GM18951 (cell line): ENCODE data around the gene GABRG2.
"Not testable (repeated sequence)": the region's sequence is repeated elsewhere in the genome, so short reads cannot be mapped to it uniquely, and the experiment has no call there.

ENCODE experiments used
- POLR2A ChIP-seq: IDR thresholded peaks from 4 replicates; pipeline ENCODE4 v1.6.1; 2011; ENCODE audit warnings: mild to moderate bottlenecking; ENCODE audit not compliant: insufficient read length, insufficient read depth; ENCODE audit errors: extremely low read depth
- in situ Hi-C: fragments of 300-500 bp; cut with MboI; formaldehyde crosslinking; loops from one replicate; pipeline ENCODE4 v1.12.0; 2022; ENCODE audit warnings: low sequenced_read_pairs, mixed read lengths, inconsistent platforms; ENCODE audit not compliant: unreplicated experiment

The GABRG2 gene

DNA sequence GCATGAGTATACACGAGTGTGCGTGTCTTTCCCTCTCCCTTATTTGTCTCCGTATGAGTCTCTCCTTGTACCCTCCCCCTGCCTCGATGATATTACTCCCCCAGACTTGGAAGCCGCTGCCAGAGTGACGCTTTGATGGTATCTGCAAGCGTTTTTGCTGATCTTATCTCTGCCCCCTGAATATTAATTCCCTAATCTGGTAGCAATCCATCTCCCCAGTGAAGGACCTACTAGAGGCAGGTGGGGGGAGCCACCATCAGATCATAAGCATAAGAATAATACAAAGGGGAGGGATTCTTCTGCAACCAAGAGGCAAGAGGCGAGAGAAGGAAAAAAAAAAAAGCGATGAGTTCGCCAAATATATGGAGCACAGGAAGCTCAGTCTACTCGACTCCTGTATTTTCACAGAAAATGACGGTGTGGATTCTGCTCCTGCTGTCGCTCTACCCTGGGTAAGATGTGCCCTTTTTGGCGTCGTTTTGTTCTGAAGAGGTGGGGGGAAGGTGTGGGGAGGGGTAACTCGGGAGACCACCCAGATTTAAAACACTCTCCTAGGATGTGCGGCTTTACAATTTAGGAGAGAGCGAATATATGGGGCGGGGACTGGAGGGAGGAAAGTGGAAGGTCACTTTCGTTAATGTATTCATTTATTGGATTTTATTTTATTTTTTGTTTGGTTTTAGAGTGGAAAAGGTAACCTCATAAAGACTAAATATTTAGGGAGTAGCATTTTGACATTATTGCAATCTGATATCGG lies at the start of gene GABRG2:
TSS of gene GABRG2 (plus strand) at position 119 of the 757 bp plus-strand sequence. CDS start at position 346, 227 bp downstream.
- in situ Hi-C loops: no loop called here
- TF ChIP-seq POLR2A: no peak

DNA sequence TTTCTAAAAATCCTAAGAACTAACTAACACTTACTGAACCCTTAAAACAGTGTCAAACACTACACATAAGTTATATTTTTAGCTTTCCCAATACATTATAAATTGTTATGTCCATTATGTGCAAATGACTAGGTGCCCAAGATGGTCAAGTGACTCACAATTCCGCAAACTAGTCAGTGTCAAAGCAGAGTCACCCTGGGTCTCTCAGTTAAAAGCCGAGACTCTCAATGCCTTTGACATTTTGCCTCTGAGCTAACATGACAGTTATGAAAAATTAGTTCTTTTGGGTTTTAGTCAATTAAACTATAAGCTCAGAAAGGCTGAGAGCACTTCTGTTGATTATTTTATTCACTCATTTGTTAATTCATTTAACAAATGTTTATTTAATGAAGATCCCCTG lies 42.3 kb upstream of the GABRG2 start:
- TF ChIP-seq POLR2A: no peak
- in situ Hi-C loops: no loop called here

DNA sequence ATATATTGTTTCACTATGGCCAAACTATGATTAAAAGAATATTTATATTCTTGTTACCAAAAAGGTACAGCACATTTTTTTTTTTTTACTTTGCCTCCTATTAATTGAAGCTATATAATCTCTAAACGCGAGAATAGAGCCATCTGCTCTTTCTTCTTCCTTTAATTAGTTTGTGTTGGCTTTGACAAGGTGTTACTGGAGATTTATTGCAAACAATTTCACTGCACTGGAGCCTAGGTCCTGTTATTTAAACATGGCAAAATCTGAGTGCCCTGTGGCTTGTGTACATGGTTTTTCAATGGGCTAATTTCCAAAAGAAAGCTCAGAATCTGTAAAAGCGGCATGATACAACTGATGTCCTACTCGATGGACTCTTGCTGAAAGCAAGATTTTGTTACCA lies 40.8 kb upstream of the GABRG2 start:
- in situ Hi-C loops: no loop called here
- TF ChIP-seq POLR2A: no peak

DNA sequence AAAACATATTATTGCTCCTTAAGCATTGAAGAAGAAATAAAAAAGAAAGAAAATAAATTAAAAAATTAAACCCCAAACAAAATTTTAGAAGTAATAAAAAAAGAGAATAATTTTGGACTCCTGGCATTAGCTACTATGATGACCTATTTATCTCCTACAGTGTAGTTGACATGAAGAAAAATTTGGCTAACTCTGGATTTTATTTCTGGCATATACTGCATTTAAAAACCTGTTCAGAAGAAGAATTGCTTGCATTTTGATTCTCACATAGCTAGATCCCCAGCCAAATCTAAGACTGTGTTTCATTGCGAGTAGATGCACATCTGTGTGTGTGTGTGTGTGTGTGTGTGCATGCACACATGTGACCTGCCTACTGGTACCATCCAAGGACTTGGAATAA lies 30.1 kb upstream of the GABRG2 start:
- in situ Hi-C loops: no loop called here
- TF ChIP-seq POLR2A: no peak

DNA sequence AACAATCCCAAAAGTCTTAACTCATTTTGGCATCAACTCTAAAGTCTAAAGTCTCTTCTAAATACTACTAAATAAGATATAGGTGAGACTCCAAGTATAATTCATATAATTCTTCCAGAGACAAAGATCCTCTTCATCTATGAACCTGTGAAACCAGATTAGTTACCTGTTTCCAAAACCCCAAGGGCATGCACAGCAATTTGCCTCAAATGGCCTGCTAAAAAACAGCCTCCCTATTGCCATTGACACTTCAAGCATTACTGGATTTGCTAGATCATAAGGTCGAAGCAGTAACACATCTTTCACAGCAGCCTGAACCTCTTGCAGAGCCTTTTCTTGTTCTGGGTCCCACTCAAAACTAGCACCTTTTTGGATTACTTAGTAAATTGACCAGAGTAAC lies 20.3 kb upstream of the GABRG2 start:
- TF ChIP-seq POLR2A: no peak
- in situ Hi-C loops: no loop called here

DNA sequence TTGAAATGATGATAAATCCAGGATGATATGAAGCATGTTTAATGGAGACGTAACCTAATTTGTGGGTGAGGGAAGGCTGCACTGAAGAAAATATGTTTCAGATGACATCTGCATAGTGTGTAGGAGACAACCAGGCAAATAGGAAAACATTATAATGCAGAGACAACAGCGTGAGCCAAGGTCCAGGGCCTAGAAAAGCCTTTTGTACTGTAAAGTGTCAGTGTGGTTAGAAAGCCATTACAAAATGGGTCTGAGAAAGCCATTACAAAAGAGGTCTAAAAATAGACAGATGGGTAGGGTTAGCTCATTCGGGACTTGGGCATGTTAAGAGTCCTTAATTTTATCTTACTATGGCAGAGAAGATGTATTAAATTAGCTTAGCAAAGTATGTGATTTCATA lies 14.9 kb upstream of the GABRG2 start:
- TF ChIP-seq POLR2A: no peak
- in situ Hi-C loops: no loop called here

DNA sequence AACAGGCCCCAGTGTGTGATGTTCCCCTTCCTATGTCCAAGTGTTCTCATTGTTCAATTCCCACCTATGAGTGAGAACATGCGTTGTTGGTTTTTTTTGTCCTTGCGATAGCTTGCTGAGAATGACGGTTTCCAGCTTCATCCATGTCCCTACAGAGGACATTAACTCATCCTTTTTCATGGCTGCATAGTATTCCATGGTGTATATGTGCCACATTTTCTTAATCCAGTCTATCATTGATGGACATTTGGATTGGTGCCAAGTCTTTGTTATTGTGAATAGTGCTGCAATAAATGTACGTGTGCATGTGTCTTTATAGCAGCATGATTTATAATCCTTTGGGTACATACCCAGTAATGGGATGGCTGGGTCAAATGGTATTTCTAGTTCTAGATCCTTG lies 12.5 kb upstream of the GABRG2 start:
- in situ Hi-C loops: not testable (repeated sequence)

DNA sequence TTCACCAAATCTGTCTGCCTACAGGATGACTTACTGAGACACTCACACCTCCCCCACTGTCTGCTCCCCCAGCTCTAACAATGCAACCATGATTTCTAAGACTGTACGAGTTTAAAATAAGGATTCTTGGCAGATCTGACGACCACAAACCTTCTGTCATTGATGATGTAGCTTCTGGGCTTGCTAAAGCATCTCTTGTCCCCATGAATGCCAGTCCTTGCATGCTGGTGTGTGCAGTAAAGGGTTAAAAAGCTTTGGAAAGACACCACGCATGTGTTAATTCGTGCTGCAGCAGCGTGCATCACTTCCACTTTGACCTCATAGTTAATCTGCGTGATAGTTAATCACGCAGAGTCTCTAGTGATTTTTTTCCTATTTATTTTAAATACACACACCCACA lies 411 bp upstream of the GABRG2 start:
- TF ChIP-seq POLR2A: no peak
- in situ Hi-C loops: no loop called here

DNA sequence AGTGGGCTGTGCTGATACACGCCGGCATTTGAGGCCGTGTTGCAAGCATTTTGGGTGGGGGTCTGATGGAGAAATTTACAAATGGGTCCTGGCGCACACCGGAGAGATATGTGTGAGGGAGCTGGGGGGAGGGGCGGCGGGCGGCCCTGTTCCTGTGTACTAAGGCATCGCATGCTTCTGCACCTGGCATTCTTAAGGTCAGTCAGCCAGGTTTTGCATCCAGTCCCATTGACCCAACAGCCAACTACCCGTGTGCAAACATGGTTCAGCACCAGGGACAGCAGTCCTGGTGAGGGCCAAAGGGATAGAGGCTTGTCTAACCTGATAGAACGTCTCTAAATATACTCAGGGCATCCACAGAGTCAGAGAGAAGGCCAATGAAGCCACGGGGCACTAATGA lies 839 bp downstream of the GABRG2 start:
- in situ Hi-C loops: no loop called here
- TF ChIP-seq POLR2A: no peak

DNA sequence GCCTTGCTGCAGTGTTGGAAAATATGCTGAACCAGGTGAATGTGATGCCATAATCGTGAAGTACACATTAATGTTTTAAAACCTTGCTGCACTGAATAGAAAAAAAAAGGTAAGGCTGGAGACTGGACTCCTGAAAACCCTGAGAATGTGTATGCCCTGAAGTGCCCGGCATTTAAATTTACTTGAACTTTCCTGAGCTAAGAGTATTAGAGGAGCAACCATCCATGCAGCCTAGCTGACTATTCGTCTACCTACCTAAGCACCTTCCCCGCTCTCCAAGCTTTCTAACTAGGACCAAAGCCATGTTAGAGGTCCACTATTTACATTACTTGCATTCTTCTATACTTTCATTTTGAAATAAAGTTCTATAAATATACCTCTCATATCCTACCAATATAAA lies 1.4 kb downstream of the GABRG2 start:
- no peak for TF ChIP-seq POLR2A
- in situ Hi-C loops: no loop called here

DNA sequence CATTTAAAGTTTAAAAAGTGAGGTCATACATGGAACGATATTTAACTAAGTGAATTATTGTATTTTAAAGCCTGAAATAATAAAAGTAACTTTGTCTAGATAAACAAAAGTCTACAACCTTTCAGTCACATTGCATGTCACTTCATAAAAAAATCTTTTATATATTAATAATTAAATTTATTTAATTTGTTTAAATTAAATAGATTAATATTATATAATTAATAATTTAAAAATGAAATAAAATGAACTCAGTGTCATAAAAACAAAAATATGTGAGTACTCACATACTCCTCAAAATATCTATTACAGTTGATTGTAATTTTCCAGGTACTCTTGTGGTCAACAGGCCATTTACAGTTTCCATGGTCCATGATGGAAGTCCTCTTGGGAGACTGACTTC lies 11.2 kb downstream of the GABRG2 start:
- TF ChIP-seq POLR2A: no peak
- in situ Hi-C loops: no loop called here

DNA sequence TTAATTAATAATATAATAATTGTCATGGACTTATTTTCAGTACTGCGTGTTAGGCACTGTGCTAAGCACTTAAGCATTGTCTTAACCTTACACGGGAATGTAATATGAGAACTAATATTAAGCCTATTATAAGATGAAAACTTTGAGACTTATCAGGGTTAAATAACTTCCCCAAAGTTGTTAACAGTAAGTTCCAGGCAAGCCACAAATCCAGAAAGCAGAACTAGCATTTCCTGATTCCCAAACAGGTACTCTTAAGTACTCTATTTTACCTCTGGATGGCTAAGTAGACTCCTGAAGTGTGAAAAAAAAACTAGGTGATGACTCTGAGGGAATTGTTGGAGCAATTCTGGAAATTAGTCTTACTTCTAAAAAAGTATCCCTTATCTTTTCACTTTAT lies 23.8 kb downstream of the GABRG2 start:
- no peak for TF ChIP-seq POLR2A
- in situ Hi-C loops: no loop called here

DNA sequence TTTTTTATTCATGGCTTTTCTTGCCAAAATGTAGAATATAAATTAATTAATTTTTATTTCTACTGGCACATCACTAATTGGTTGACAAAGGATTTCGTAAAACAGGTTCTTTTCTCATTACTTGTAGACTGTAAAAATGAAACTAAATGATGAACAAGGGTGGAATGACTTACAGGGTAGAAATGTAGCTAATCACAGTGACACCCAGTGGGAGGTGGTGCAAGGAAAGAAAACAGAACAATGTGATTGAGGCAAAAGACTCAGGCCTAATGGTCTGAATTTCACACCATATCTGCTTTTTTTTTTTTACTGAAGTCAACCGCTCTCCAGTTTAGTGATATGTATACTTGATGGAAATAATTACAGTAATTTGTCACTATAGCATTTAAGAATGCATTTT lies 28.9 kb downstream of the GABRG2 start:
- no peak for TF ChIP-seq POLR2A
- in situ Hi-C loops: no loop called here

DNA sequence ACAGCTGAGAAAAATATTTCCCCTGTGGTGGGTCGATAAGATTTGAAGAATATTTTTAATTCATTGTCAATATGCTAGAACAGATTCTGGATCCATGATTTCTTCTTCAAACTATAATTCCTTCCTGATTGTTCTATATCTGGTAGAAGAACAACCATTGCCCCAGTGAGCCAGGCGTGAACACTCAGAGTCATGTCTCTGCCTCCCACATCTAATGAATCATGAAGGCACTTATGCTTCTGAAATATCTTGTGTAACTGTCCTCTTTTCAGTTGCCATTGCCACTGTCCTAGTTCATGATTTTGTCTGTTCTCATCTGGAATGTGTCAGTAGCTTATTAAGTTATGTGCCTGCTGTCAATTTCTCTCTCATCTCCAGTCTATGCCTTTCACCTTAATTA lies 40.0 kb downstream of the GABRG2 start:
- in situ Hi-C loops: no loop called here
- no peak for TF ChIP-seq POLR2A

DNA sequence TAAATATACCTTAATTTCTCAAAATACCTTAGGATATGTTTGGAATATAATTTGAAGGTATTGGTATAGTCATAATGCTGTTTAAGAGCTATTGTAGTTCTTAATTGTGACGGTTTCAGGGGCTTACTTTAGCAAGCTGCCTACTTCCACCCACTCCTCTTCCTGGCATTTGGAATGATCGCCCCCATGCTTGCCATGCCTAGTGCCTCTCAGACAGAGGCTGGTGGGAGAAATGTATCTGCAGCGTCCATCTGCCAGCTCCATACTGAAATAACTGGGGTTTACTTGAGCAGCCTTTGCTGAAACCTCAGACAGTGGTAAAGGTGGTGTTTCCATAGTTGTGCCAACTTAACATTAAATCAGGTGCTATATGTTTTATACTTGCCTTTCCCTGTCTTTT lies 52.2 kb downstream of the GABRG2 start:
- in situ Hi-C loops: no loop called here
- TF ChIP-seq POLR2A: no peak

DNA sequence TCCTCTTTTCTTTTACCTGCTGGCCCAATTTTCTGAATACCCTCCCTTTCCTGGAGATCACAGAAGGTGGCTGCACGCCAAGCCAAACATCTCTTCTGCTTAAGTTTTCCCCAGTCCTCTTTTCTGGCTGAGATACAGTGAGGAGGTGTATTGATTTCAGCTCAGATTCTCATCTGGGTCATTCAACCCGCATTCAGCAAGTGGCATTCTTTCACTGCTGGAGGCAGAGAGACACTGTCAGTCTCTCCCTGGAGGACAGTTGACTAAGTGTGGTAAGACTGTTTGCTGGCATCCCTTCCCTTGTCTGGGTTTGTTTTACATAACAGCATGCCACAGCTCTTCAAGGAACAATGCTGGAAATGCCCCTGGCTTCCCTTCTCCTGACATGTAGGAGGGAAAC lies 60.5 kb downstream of the GABRG2 start:
- no peak for TF ChIP-seq POLR2A

More for the DNA sequence above, 60.5 kb downstream of the GABRG2 start:
- in situ Hi-C loops: no loop called here
